Sigmoid colon (tissue), 7 donors: ENCODE data around the gene SNX14. TPM values are rescaled to one million over a fixed set of nuclear protein-coding genes. Genes with fewer than 3 reads are reported as not detected.
"Not testable (repeated sequence)": the region's sequence is repeated elsewhere in the genome, so short reads cannot be mapped to it uniquely, and the experiment has no call there.

Experiments used
- DNase-seq: peaks from one replicate; pipeline ENCODE4 v3.0.0-alpha.2; 2019
- H3K27ac ChIP-seq, 4 donors: fragments of 200-600 bp; sonication (generic); one replicate each; pipeline ENCODE4 v1.5.1; 2016 to 2019; ENCODE audit warnings: mild to moderate bottlenecking in 1 of 4
- H3K27me3 ChIP-seq, 3 donors: fragments of 200-600 bp; sonication (generic); one replicate each; pipeline ENCODE4 v1.5.1; 2019; ENCODE audit warnings: mild to moderate bottlenecking in 1 of 3
- H3K36me3 ChIP-seq, 4 donors: fragments of 200-600 bp; sonication (generic); one replicate each; pipeline ENCODE4 v1.5.1; 2016 to 2019
- H3K4me1 ChIP-seq, 4 donors: fragments of 200-600 bp; sonication (generic); one replicate each; pipeline ENCODE4 v1.5.1; 2017 to 2019
- H3K4me3 ChIP-seq, 4 donors: fragments of 200-600 bp; sonication (generic); one replicate each; pipeline ENCODE4 v1.5.1; 2017 to 2019; ENCODE audit warnings: mild to moderate bottlenecking in 2 of 4, moderate library complexity in 1 of 4
- H3K9me3 ChIP-seq, 4 donors: fragments of 200-600 bp in 3 of 4; sonication (generic) in 3 of 4; one replicate each; pipeline versions ENCODE4 v1.5.1 to v1.6.1; 2013 to 2019
- CTCF ChIP-seq, 4 experiments: fragments of 450-650 bp in 3 of 4; fragments of 200-600 bp in 1 of 4; IDR thresholded peaks; one replicate each; pipeline ENCODE4 v1.5.1; 2016 to 2019; ENCODE audit warnings: antibody characterized with exemption in 4 of 4, mild to moderate bottlenecking in 3 of 4, moderate library complexity in 2 of 4
- EP300 ChIP-seq, 4 donors: sonication (generic); formaldehyde crosslinking; IDR thresholded peaks; one replicate each; pipeline ENCODE4 v1.6.1; 2017; ENCODE audit warnings: antibody characterized with exemption in 4 of 4
- POLR2A ChIP-seq, 2 donors: fragments of 450-650 bp; IDR thresholded peaks; one replicate each; pipeline ENCODE4 v1.6.1; 2016; ENCODE audit warnings: antibody characterized with exemption in 2 of 2, mild to moderate bottlenecking in 2 of 2, moderate library complexity in 2 of 2
- POLR2AphosphoS5 ChIP-seq, 4 donors: sonication (generic); formaldehyde crosslinking; IDR thresholded peaks; one replicate each; pipeline ENCODE4 v1.6.1; 2017; ENCODE audit warnings: antibody characterized with exemption in 4 of 4
- WGBS, 2 donors: extraction: QIAGEN DNeasy Blood & Tissue Kit; methylation state at CpG; one replicate each; pipeline ENCODE4 v1.1.7; 2013; 5-methylcytosine and 5-hydroxymethylcytosine counted together
- intact Hi-C: fragments of 100-400 bp; cut with DNase I; formaldehyde crosslinking; loops from one replicate; pipeline ENCODE4 v1.15.1; 2023
- polyA plus RNA-seq, 3 donors: library from polyadenylated mRNA; stranded (reverse); fragments of 200-250 nt; gene quantifications; one replicate each; pipeline ENCODE4 v1.2.3, GENCODE V29; 2013
- total RNA-seq, 4 donors: library from RNA; depleted of rRNA; stranded (reverse); fragments of >200 nt; gene quantifications; one replicate each; pipeline ENCODE4 v1.1.0, GENCODE V29; 2016
- donor health status: healthy with polysubstance abuse.
- donor health status: Bipolar disorder and iron deficiency.
- donor health status: healthy.

Gene SNX14
- total and polyA plus RNA-seq, 7 donors = 12.9 to 94.2 (median 61.1) TPM

- intact Hi-C loops = no loop called here
These were observed 2.5 kb downstream of the SNX14 start for GRCh38 chr6:85591207-85591606.

GRCh38 chr6:85585741-85586140 is 7.9 kb downstream of the SNX14 start:
- intact Hi-C loops = no loop called here
- WGBS, 2 donors = 94 to 95% methylated on average over 3 of the region's 3 CpGs
- TF ChIP-seq POLR2AphosphoS5 (IDR thresholded peaks at IDR 0.05) (no peak), POLR2A (IDR thresholded peaks at IDR 0.05) (no peak), EP300 (IDR thresholded peaks at IDR 0.05) (no peak), CTCF (IDR thresholded peaks at IDR 0.05) (no peak)
- Histone ChIP-seq H3K4me1 (peaks cover 0 to 2% (median 0%) of the 10 kb centered on the region in 4 donors), H3K9me3 (no peaks in the 10 kb centered on the region), H3K27ac (no peak overlapping the region), H3K27me3 (no peaks in the 10 kb centered on the region), H3K36me3 (no peaks in the 10 kb centered on the region), H3K4me3 (no peak overlapping the region)
- no peak for DNase-seq

More at GRCh38 chr6:85591207-85591606, 2.5 kb downstream of the SNX14 start:
- Histone ChIP-seq H3K4me3 (no peak overlapping the region), H3K27me3 (no peaks in the 10 kb centered on the region), H3K27ac (no peak overlapping the region), H3K9me3 (no peaks in the 10 kb centered on the region), H3K4me1 (peaks cover 0 to 28% (median 18%) of the 10 kb centered on the region in 4 donors), H3K36me3 (no peaks in the 10 kb centered on the region)
- WGBS, 2 donors = 92 to 95% methylated on average over 1 of the region's 1 CpG
- TF ChIP-seq POLR2A (IDR thresholded peaks at IDR 0.05) (no peak), POLR2AphosphoS5 (IDR thresholded peaks at IDR 0.05) (no peak), CTCF (IDR thresholded peaks at IDR 0.05) (no peak), EP300 (IDR thresholded peaks at IDR 0.05) (no peak)
- no peak for DNase-seq

- H3K27ac ChIP-seq, H3K27me3 ChIP-seq: not testable (repeated sequence)
- 97% methylated on average over 4 of the region's 4 CpGs for WGBS, 2 donors
These were observed 10.8 kb downstream of the SNX14 start for GRCh38 chr6:85582832-85583231.

GRCh38 chr6:85581572-85581971 is 12.1 kb downstream of the SNX14 start:
- intact Hi-C loops = no loop called here
- TF ChIP-seq POLR2A (IDR thresholded peaks at IDR 0.05) (no peak), CTCF (IDR thresholded peaks at IDR 0.05) (no peak), EP300 (IDR thresholded peaks at IDR 0.05) (no peak), POLR2AphosphoS5 (IDR thresholded peaks at IDR 0.05) (no peak)
- H3K27ac ChIP-seq = no peak overlapping the region
- no peaks in the 10 kb centered on the region for H3K9me3 ChIP-seq
- no peaks in the 10 kb centered on the region for H3K36me3 ChIP-seq
- no peak for DNase-seq
- no peak overlapping the region for H3K4me3 ChIP-seq
- no peaks in the 10 kb centered on the region for H3K27me3 ChIP-seq
- H3K4me1 ChIP-seq = peaks cover 0 to 19% (median 4%) of the 10 kb centered on the region in 4 donors

More at GRCh38 chr6:85582832-85583231, 10.8 kb downstream of the SNX14 start:
- intact Hi-C loops, H3K9me3 ChIP-seq, H3K36me3 ChIP-seq, H3K4me3 ChIP-seq, DNase-seq: not testable (repeated sequence)
- H3K4me1 ChIP-seq = peaks cover 0 to 16% (median 4%) of the 10 kb centered on the region in 4 donors

GRCh38 chr6:85580878-85581267 is 12.8 kb downstream of the SNX14 start:
- TF ChIP-seq EP300 (IDR thresholded peaks at IDR 0.05) (no peak), POLR2A (IDR thresholded peaks at IDR 0.05) (no peak), CTCF (IDR thresholded peaks at IDR 0.05) (no peak), POLR2AphosphoS5 (IDR thresholded peaks at IDR 0.05) (no peak)
- DNase-seq = no peak
- Histone ChIP-seq H3K4me3 (no peak overlapping the region), H3K27ac (no peak overlapping the region), H3K36me3 (no peaks in the 10 kb centered on the region), H3K27me3 (no peaks in the 10 kb centered on the region), H3K9me3 (no peaks in the 10 kb centered on the region), H3K4me1 (peaks cover 0 to 23% (median 4%) of the 10 kb centered on the region in 4 donors)
- intact Hi-C loops = no loop called here
- WGBS, 2 donors = 89 to 95% methylated on average over 1 of the region's 1 CpG
